SK-N-SH treated with all-trans-retinoic acid at 6 μM for 48 hours (cell line): ENCODE measurements around the gene GPR65.

Experiments used
- ATAC-seq: fragments of 200-7000 bp; cut with Tn5 transposase; 3 replicates; pipeline ENCODE4 v1.9.1; 2020; ENCODE audit warnings: mild to moderate bottlenecking, moderate library complexity
- ARNTL ChIP-seq: fragments of 450-650 bp; formaldehyde crosslinking; IDR thresholded peaks from 2 replicates; pipeline ENCODE4 v1.5.0; 2020; ENCODE audit warnings: low read depth, mild to moderate bottlenecking, moderate library complexity, borderline replicate concordance
- BACH2 ChIP-seq: fragments of 250-450 bp; sonication (Bioruptor Pico); IDR thresholded peaks from 2 replicates; pipeline ENCODE4 v1.9.0; 2021; ENCODE audit warnings: mild to moderate bottlenecking, borderline replicate concordance
- CREB5 ChIP-seq: fragments of 250-450 bp; sonication (Bioruptor Pico); IDR thresholded peaks from 2 replicates; pipeline ENCODE4 v1.5.1; 2020; ENCODE audit warnings: low read depth, mild to moderate bottlenecking, moderate library complexity
- CSDC2 ChIP-seq: fragments of 250-450 bp; sonication (Bioruptor Pico); IDR thresholded peaks from 2 replicates; pipeline ENCODE4 v1.5.0; 2020; ENCODE audit warnings: mild to moderate bottlenecking, moderate library complexity
- CSRNP3 ChIP-seq: fragments of 250-450 bp; sonication (Bioruptor Pico); IDR thresholded peaks from 2 replicates; pipeline ENCODE4 v1.5.1; 2021; ENCODE audit warnings: mild to moderate bottlenecking, moderate library complexity
- ESRRG ChIP-seq: fragments of 250-450 bp; sonication (Bioruptor Pico); IDR thresholded peaks from 2 replicates; pipeline ENCODE4 v1.6.1; 2021; ENCODE audit warnings: mild to moderate bottlenecking
- GLIS3 ChIP-seq: fragments of 250-450 bp; sonication (Bioruptor Pico); IDR thresholded peaks from 2 replicates; pipeline ENCODE4 v1.5.0; 2020; ENCODE audit warnings: mild to moderate bottlenecking, moderate library complexity
- ISL1 ChIP-seq: fragments of 250-450 bp; sonication (Bioruptor Pico); IDR thresholded peaks from 2 replicates; pipeline ENCODE4 v2.1.2; 2022; ENCODE audit warnings: mild to moderate bottlenecking, moderate library complexity
- OSR1 ChIP-seq: fragments of 250-450 bp; sonication (Bioruptor Pico); IDR thresholded peaks from 2 replicates; pipeline ENCODE4 v1.8.0; 2022; ENCODE audit warnings: moderate library complexity, mild to moderate bottlenecking, inconsistent platforms
- PATZ1 ChIP-seq: fragments of 250-450 bp; sonication (Bioruptor Pico); IDR thresholded peaks from 2 replicates; pipeline ENCODE4 v1.8.0; 2020; ENCODE audit warnings: mild to moderate bottlenecking, moderate library complexity, borderline replicate concordance
- POU6F1 ChIP-seq: fragments of 250-450 bp; sonication (Bioruptor Pico); IDR thresholded peaks from 2 replicates; pipeline ENCODE4 v1.8.0; 2021; ENCODE audit warnings: low read depth, mild to moderate bottlenecking, moderate library complexity, borderline replicate concordance
- PPARA ChIP-seq: fragments of 250-450 bp; sonication (Bioruptor Pico); IDR thresholded peaks from 2 replicates; pipeline ENCODE4 v1.5.0; 2020; ENCODE audit warnings: mild to moderate bottlenecking, borderline replicate concordance
- RARB ChIP-seq: fragments of 250-450 bp; sonication (Bioruptor Pico); IDR thresholded peaks from 2 replicates; pipeline ENCODE4 v1.8.0; 2021; ENCODE audit warnings: mild to moderate bottlenecking, moderate library complexity
- SNAI2 ChIP-seq: fragments of 250-450 bp; sonication (Bioruptor Pico); IDR thresholded peaks from 2 replicates; pipeline ENCODE4 v1.5.0; 2020; ENCODE audit warnings: mild to moderate bottlenecking, moderate library complexity
- TCF4 ChIP-seq: fragments of 250-450 bp; sonication (Bioruptor Pico); IDR thresholded peaks from 2 replicates; pipeline ENCODE4 v1.8.0; 2021; ENCODE audit warnings: mild to moderate bottlenecking, moderate library complexity, borderline replicate concordance
- TOX ChIP-seq: fragments of 250-450 bp; sonication (Bioruptor Pico); IDR thresholded peaks from 2 replicates; pipeline ENCODE4 v1.8.0; 2021; ENCODE audit warnings: mild to moderate bottlenecking, moderate library complexity, borderline replicate concordance
- TSHZ2 ChIP-seq: fragments of 250-450 bp; sonication (Bioruptor Pico); IDR thresholded peaks from 2 replicates; pipeline ENCODE4 v1.5.0; 2020; ENCODE audit warnings: mild to moderate bottlenecking, moderate library complexity
- ZC3H10 ChIP-seq: fragments of 250-450 bp; sonication (Bioruptor Pico); IDR thresholded peaks from 2 replicates; pipeline ENCODE4 v1.5.1; 2021; ENCODE audit warnings: mild to moderate bottlenecking, moderate library complexity
- ZFP3 ChIP-seq: fragments of 250-450 bp; sonication (Bioruptor Pico); IDR thresholded peaks from 2 replicates; pipeline ENCODE4 v1.5.0; 2020; ENCODE audit warnings: mild to moderate bottlenecking, moderate library complexity
- ZFP30 ChIP-seq: fragments of 450-650 bp; formaldehyde crosslinking; IDR thresholded peaks from 2 replicates; pipeline ENCODE4 v1.5.0; 2022; ENCODE audit warnings: mild to moderate bottlenecking, moderate library complexity
- ZNF565 ChIP-seq: fragments of 450-650 bp; formaldehyde crosslinking; conservative IDR thresholded peaks from 2 replicates; pipeline ENCODE4 v1.5.0; 2020; ENCODE audit warnings: low read depth, mild to moderate bottlenecking, moderate library complexity
- ZNF70 ChIP-seq: fragments of 450-650 bp; formaldehyde crosslinking; IDR thresholded peaks from 2 replicates; pipeline ENCODE4 v1.5.0; 2020; ENCODE audit warnings: mild to moderate bottlenecking, moderate library complexity
- ZNF8 ChIP-seq: fragments of 450-650 bp; formaldehyde crosslinking; IDR thresholded peaks from 2 replicates; pipeline ENCODE4 v1.5.0; 2020; ENCODE audit warnings: mild to moderate bottlenecking, moderate library complexity

GPR65 gene

GRCh38 chr14:88025313-88025712, 20.4 kb downstream of the GPR65 start:
- ATAC-seq: no peak
- no peak for TF ChIP-seq RARB (CRISPR knock-in tag)
- TF ChIP-seq CSDC2 (CRISPR knock-in tag): no peak
- TF ChIP-seq ISL1: no peak
- TF ChIP-seq ZNF70: no peak
- TF ChIP-seq SNAI2: no peak
- no peak for TF ChIP-seq ZFP3 (CRISPR knock-in tag)
- TF ChIP-seq ARNTL (CRISPR knock-in tag): no peak
- TF ChIP-seq ZNF8 (CRISPR knock-in tag): no peak
- TF ChIP-seq ZC3H10: no peak
- no peak for TF ChIP-seq ZFP30 (CRISPR knock-in tag)
- no peak for TF ChIP-seq TCF4 (CRISPR knock-in tag)
- no peak for TF ChIP-seq PATZ1
- no peak for TF ChIP-seq OSR1
- no peak for TF ChIP-seq GLIS3
- TF ChIP-seq ESRRG (CRISPR knock-in tag): no peak
- no peak for TF ChIP-seq POU6F1 (CRISPR knock-in tag)
- TF ChIP-seq BACH2 (CRISPR knock-in tag): no peak
- no peak for TF ChIP-seq CREB5 (CRISPR knock-in tag)

GRCh38 chr14:88026890-88027289, 22.0 kb downstream of the GPR65 start:
- TF ChIP-seq ZFP30 (CRISPR knock-in tag) (no peak), ZNF565 (CRISPR knock-in tag) (no peak), CSDC2 (CRISPR knock-in tag) (no peak), ISL1 (no peak), ZC3H10 (no peak), ARNTL (CRISPR knock-in tag) (no peak), TOX (no peak), CSRNP3 (CRISPR knock-in tag) (no peak), GLIS3 (no peak), POU6F1 (CRISPR knock-in tag) (no peak), ESRRG (CRISPR knock-in tag) (no peak), PPARA (no peak), TCF4 (CRISPR knock-in tag) (no peak), BACH2 (CRISPR knock-in tag) (no peak), RARB (CRISPR knock-in tag) (no peak), ZFP3 (CRISPR knock-in tag) (no peak), TSHZ2 (CRISPR knock-in tag) (no peak), PATZ1 (no peak)
- ATAC-seq: no peak
